GM23338 (cell line): ENCODE data around the gene CTDP1. TPM values are rescaled to one million over a fixed set of nuclear protein-coding genes. Genes with fewer than 3 reads are reported as not detected.

Experiments used
- ATAC-seq: fragments of 200-7000 bp; cut with Tn5 transposase; 3 replicates; pipeline ENCODE4 v1.9.1; 2020
- DNase-seq: peaks from one replicate; pipeline ENCODE4 v3.0.0-alpha.2; 2015; ENCODE audit warnings: low spot score
- H2AFZ ChIP-seq: fragments of 200-600 bp; sonication (generic); 2 replicates; pipeline ENCODE4 v1.8.0; 2016; ENCODE audit warnings: antibody characterized with exemption, mild to moderate bottlenecking, moderate library complexity
- H3F3A ChIP-seq: fragments of 200-600 bp; sonication (generic); replicated peaks from 2 replicates; pipeline ENCODE4 v1.8.0; 2017; ENCODE audit warnings: antibody characterized with exemption, mixed run types, low read depth
- H3K27ac ChIP-seq: fragments of 200-600 bp; sonication (generic); 2 replicates; pipeline ENCODE4 v1.6.1; 2016; ENCODE audit warnings: low read depth
- H3K27me3 ChIP-seq: fragments of 200-600 bp; sonication (generic); 2 replicates; pipeline ENCODE4 v1.8.0; 2016; ENCODE audit warnings: mild to moderate bottlenecking, mixed run types, moderate library complexity; ENCODE audit not compliant: insufficient read depth
- H3K36me3 ChIP-seq: fragments of 200-600 bp; sonication (generic); 2 replicates; pipeline ENCODE4 v1.8.0; 2016; ENCODE audit warnings: mild to moderate bottlenecking; ENCODE audit not compliant: insufficient read depth
- H3K4me1 ChIP-seq: fragments of 200-600 bp; sonication (generic); 2 replicates; pipeline ENCODE4 v1.8.0; 2016; ENCODE audit warnings: mild to moderate bottlenecking, moderate library complexity; ENCODE audit not compliant: insufficient read depth
- H3K4me2 ChIP-seq: fragments of 200-600 bp; sonication (generic); 2 replicates; pipeline ENCODE4 v1.7.1; 2017; ENCODE audit warnings: mixed run types
- H3K4me3 ChIP-seq: fragments of 200-600 bp; sonication (generic); 2 replicates; pipeline ENCODE4 v1.6.1; 2016; ENCODE audit warnings: mixed run types
- H3K79me2 ChIP-seq: fragments of 200-600 bp; sonication (generic); replicated peaks from 2 replicates; pipeline ENCODE4 v1.8.0; 2017; ENCODE audit warnings: mild to moderate bottlenecking; ENCODE audit not compliant: insufficient read depth
- H3K9me2 ChIP-seq: fragments of 200-600 bp; sonication (generic); 2 replicates; pipeline ENCODE4 v1.8.0; 2017; ENCODE audit not compliant: insufficient read depth
- H4K20me1 ChIP-seq: fragments of 200-600 bp; sonication (generic); replicated peaks from 2 replicates; pipeline ENCODE4 v1.8.0; 2017; ENCODE audit warnings: mild to moderate bottlenecking; ENCODE audit not compliant: insufficient read depth
- H3K27ac Mint-ChIP-seq: 2 replicates; pipeline ENCODE4 v1.8.0; 2020; ENCODE audit warnings: inconsistent platforms, mild to moderate bottlenecking, moderate library complexity, mixed read lengths
- H3K27me3 Mint-ChIP-seq: 3 replicates; pipeline ENCODE4 v1.8.0; 2022; ENCODE audit warnings: low read depth, mild to moderate bottlenecking, moderate library complexity, mixed read lengths, inconsistent platforms; ENCODE audit not compliant: insufficient read depth, poor library complexity
- H3K36me3 Mint-ChIP-seq: 3 replicates; pipeline ENCODE4 v1.8.0; 2021; ENCODE audit warnings: low read depth, mild to moderate bottlenecking, inconsistent platforms, moderate library complexity, mixed read lengths
- H3K4me1 Mint-ChIP-seq: 3 replicates; pipeline ENCODE4 v1.8.0; 2020; ENCODE audit warnings: mild to moderate bottlenecking, inconsistent platforms, mixed read lengths
- H3K4me3 Mint-ChIP-seq: 3 replicates; pipeline ENCODE4 v1.8.0; 2021; ENCODE audit warnings: moderate library complexity, mild to moderate bottlenecking, inconsistent platforms, mixed read lengths
- H3K9me3 Mint-ChIP-seq: 3 replicates; pipeline ENCODE4 v1.8.0; 2020; ENCODE audit warnings: moderate library complexity, mild to moderate bottlenecking, inconsistent platforms, mixed read lengths
- CREB1 ChIP-seq: fragments of 250-450 bp; sonication (Bioruptor Pico); IDR thresholded peaks from 2 replicates; pipeline ENCODE4 v1.5.0; 2020; ENCODE audit warnings: low read depth, mild to moderate bottlenecking, moderate library complexity
- EZH2 ChIP-seq: fragments of 200-600 bp; sonication (generic); IDR thresholded peaks from one replicate; pipeline ENCODE4 v1.8.0; 2017; ENCODE audit warnings: antibody characterized with exemption, mild to moderate bottlenecking, low read depth; ENCODE audit not compliant: unreplicated experiment
- EZH2phosphoT487 ChIP-seq: fragments of 200-600 bp; sonication (generic); IDR thresholded peaks from one replicate; pipeline ENCODE4 v1.8.1; 2018; ENCODE audit warnings: antibody characterized with exemption; ENCODE audit not compliant: unreplicated experiment
- JUNB ChIP-seq: IDR thresholded peaks from one replicate; pipeline ENCODE4 v1.6.1; 2016; ENCODE audit warnings: antibody characterized with exemption; ENCODE audit not compliant: unreplicated experiment
- NANOG ChIP-seq: IDR thresholded peaks from 2 replicates; pipeline ENCODE4 v1.6.1; 2016; ENCODE audit warnings: antibody characterized with exemption, borderline replicate concordance
- POLR2AphosphoS5 ChIP-seq: IDR thresholded peaks from 2 replicates; pipeline ENCODE4 v1.6.1; 2016; ENCODE audit warnings: antibody characterized with exemption, low read depth
- STAT1 ChIP-seq: IDR thresholded peaks from one replicate; pipeline ENCODE4 v1.6.1; 2016; ENCODE audit warnings: antibody characterized with exemption; ENCODE audit not compliant: unreplicated experiment
- ZNF114 ChIP-seq: fragments of 250-450 bp; sonication (Bioruptor Pico); IDR thresholded peaks from 2 replicates; pipeline ENCODE4 v1.5.0; 2020; ENCODE audit warnings: mild to moderate bottlenecking, moderate library complexity
- ZNF462 ChIP-seq: fragments of 250-450 bp; sonication (Bioruptor Pico); IDR thresholded peaks from 2 replicates; pipeline ENCODE4 v1.5.0; 2020; ENCODE audit warnings: mild to moderate bottlenecking, moderate library complexity
- polyA plus RNA-seq: library from polyadenylated mRNA; unstranded; fragments of >200 nt; fragmentation: Nextera tagmentation; extraction: Ambion mirVana; gene quantifications from 2 replicates; pipeline ENCODE4 v1.2.1, GENCODE V29; 2016
- total RNA-seq: library from RNA; depleted of rRNA; stranded (reverse); fragments of >200 nt; shearing (Covaris generic); gene quantifications from 2 replicates; pipeline ENCODE4 v1.2.3, GENCODE V29; 2014
- TF ChIP-seq, protein P1 (sequence below), 2 experiments: fragments of 200-600 bp in 1 of 2; sonication (generic) in 1 of 2; conservative IDR thresholded peaks; 2 replicates each; pipeline versions ENCODE4 v1.5.1 to v1.6.1; 2016 to 2017; ENCODE audit warnings: antibody characterized with exemption in 2 of 2, low read depth in 2 of 2, mild to moderate bottlenecking in 2 of 2, moderate library complexity in 1 of 2
- TF ChIP-seq, protein P2 (sequence below): IDR thresholded peaks from 2 replicates; pipeline ENCODE4 v1.6.1; 2016; ENCODE audit warnings: antibody characterized with exemption

CTDP1 gene
- total and polyA plus RNA-seq, 2 experiments from 2014 or later: 9.4 to 51.6 TPM

GRCh38 chr18:79728931-79729586 is 49.5 kb downstream of the CTDP1 start (continued):
- no peak for TF ChIP-seq ZNF462 (CRISPR knock-in tag)
- TF ChIP-seq NANOG: no peak
- TF ChIP-seq, protein P1, sequence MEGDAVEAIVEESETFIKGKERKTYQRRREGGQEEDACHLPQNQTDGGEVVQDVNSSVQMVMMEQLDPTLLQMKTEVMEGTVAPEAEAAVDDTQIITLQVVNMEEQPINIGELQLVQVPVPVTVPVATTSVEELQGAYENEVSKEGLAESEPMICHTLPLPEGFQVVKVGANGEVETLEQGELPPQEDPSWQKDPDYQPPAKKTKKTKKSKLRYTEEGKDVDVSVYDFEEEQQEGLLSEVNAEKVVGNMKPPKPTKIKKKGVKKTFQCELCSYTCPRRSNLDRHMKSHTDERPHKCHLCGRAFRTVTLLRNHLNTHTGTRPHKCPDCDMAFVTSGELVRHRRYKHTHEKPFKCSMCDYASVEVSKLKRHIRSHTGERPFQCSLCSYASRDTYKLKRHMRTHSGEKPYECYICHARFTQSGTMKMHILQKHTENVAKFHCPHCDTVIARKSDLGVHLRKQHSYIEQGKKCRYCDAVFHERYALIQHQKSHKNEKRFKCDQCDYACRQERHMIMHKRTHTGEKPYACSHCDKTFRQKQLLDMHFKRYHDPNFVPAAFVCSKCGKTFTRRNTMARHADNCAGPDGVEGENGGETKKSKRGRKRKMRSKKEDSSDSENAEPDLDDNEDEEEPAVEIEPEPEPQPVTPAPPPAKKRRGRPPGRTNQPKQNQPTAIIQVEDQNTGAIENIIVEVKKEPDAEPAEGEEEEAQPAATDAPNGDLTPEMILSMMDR (conservative IDR thresholded peaks at IDR 0.05; ENCODE audit: low read depth in 2 of 2): no peak
- no peak for TF ChIP-seq JUNB
- TF ChIP-seq EZH2phosphoT487: no peak

DNA sequence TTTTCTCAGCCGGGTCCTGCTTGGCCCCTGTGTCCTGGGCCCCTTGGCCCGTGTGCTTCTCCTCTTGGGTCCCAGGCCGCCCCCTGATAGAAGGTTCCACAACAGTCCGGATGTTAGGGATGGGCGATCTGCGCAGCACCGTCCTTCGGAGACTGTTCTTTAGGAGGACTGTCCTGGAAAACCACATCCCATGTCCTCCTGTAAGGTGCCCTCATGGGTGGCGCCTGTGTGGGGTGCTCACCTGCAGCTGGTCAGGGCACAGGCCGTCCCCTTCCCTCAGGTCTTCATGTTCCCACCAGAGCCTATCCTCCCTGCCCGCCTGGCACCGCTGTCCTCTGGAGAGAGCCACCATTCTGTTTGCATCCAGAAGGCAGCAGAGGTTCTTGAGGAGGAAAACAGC is 50.0 kb downstream of the CTDP1 start:
- peaks cover 82% of the 10 kb centered on the region for H3K36me3 Mint-ChIP-seq
- no peaks in the 10 kb centered on the region for H3K4me1 ChIP-seq
- no peak overlapping the region for H3K27ac ChIP-seq
- no peaks in the 10 kb centered on the region for H3K27me3 ChIP-seq
- H3K4me1 Mint-ChIP-seq: no peaks in the 10 kb centered on the region
- no peak overlapping the region for H3K4me3 Mint-ChIP-seq
- H2AFZ ChIP-seq: no peak overlapping the region
- ATAC-seq (no peak), DNase-seq (no peak)
- peaks cover 6% of the 10 kb centered on the region for H4K20me1 ChIP-seq
- H3F3A ChIP-seq: no peaks in the 10 kb centered on the region
- H3K9me2 ChIP-seq: no peaks in the 10 kb centered on the region
- peaks cover 12% of the 10 kb centered on the region for H3K36me3 ChIP-seq
- peaks cover 17% of the 10 kb centered on the region for H3K9me3 Mint-ChIP-seq
- H3K27me3 Mint-ChIP-seq: peaks cover 1% of the 10 kb centered on the region
- no peak overlapping the region for H3K4me3 ChIP-seq
- H3K27ac Mint-ChIP-seq: no peak overlapping the region
- no peak overlapping the region for H3K4me2 ChIP-seq
- peaks cover 29% of the 10 kb centered on the region for H3K79me2 ChIP-seq
- TF ChIP-seq EZH2 (no peak), CREB1 (no peak), POLR2AphosphoS5 (no peak), STAT1 (no peak), ZNF114 (CRISPR knock-in tag) (no peak)
- TF ChIP-seq, protein P2, sequence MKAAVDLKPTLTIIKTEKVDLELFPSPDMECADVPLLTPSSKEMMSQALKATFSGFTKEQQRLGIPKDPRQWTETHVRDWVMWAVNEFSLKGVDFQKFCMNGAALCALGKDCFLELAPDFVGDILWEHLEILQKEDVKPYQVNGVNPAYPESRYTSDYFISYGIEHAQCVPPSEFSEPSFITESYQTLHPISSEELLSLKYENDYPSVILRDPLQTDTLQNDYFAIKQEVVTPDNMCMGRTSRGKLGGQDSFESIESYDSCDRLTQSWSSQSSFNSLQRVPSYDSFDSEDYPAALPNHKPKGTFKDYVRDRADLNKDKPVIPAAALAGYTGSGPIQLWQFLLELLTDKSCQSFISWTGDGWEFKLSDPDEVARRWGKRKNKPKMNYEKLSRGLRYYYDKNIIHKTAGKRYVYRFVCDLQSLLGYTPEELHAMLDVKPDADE: no peak
- TF ChIP-seq, protein P1 (conservative IDR thresholded peaks at IDR 0.05; ENCODE audit: low read depth in 2 of 2): no peak
